ENCODE results near the gene MC1R. TPM values are rescaled to one million over a fixed set of nuclear protein-coding genes. Genes with fewer than 3 reads are reported as not detected.

MC1R gene
- 1 to 10 TPM; 3.4 to 4.8 TPM for total RNA-seq
- polyA plus RNA-seq (2013, experiment 1 of 2), result 2.7 TPM
- polyA plus RNA-seq (2013, experiment 2 of 2), result 2.9 TPM
- long read RNA-seq, experiment 1, partial matches to known transcripts, result 0 of 3 reads
- long read RNA-seq, experiment 1, other reads (novel, unspliced or antisense), result 0 of 3 reads
- long read RNA-seq, experiment 2, transcript MC1R-202 (1 exons, 3,099 nt), result major isoform, 6 of 7 reads
- long read RNA-seq, experiment 2, partial matches to known transcripts, result 1 of 7 reads
- long read RNA-seq, experiment 2, other reads (novel, unspliced or antisense), result 0 of 7 reads
- long read RNA-seq, experiment 3, transcript MC1R-202 (1 exons, 3,099 nt), result major isoform, 6 of 6 reads
- long read RNA-seq, experiment 3, partial matches to known transcripts, result 0 of 6 reads
- long read RNA-seq, experiment 3, other reads (novel, unspliced or antisense), result 0 of 6 reads
- long read RNA-seq, experiment 4, partial matches to known transcripts, result 0 of 3 reads
- long read RNA-seq, experiment 4, other reads (novel, unspliced or antisense), result 0 of 3 reads

- Mint-ChIP-seq H3K4me3 (peak within 1 kb of the TSS; percentile 60), H3K27ac (no peak within 1 kb of the TSS), H3K4me1 (peaks cover 12% of the 10 kb centered on the region), H3K36me3 (ENCODE audit: low read depth) (no peaks in the 10 kb centered on the region), H3K9me3 (no peaks in the 10 kb centered on the region), H3K27me3 (ENCODE audit: insufficient read depth) (peaks cover 22% of the 10 kb centered on the region)
- peak; percentile 74 for TF ChIP-seq CTCF (conservative IDR thresholded peaks at IDR 0.05)
- Histone ChIP-seq H3K27ac (ENCODE audit: low read depth, low read length) (no peak within 1 kb of the TSS), H3K4me3 (ENCODE audit: low read length) (peak within 1 kb of the TSS; percentile 73), H3K36me3 (ENCODE audit: control insufficient read depth, insufficient read depth, low read length) (peaks cover 3% of the 10 kb centered on the region), H3K9me3 (ENCODE audit: control insufficient read depth, low read length) (no peaks in the 10 kb centered on the region), H3K27me3 (ENCODE audit: control insufficient read depth, insufficient read depth, low read length, poor library complexity, severe bottlenecking) (no peaks in the 10 kb centered on the region), H3K4me1 (ENCODE audit: control insufficient read depth, insufficient read depth, low read length) (no peaks in the 10 kb centered on the region), H3K9ac (ENCODE audit: extremely low read depth, low read length, poor library complexity, severe bottlenecking) (peak within 1 kb of the TSS; percentile 41)
- peak; percentile 82 for DNase-seq
- 13 to 17% methylated on average over 12 to 23 of the region's 23 CpGs for WGBS, 2 experiments (ENCODE audit: insufficient coverage in 1 of 2, insufficient read length in 1 of 2)
Observed at GRCh38 chr16:89918453-89919347, at the start of gene MC1R. TSS of gene MC1R (plus strand) at chr16:89918862. CDS start at chr16:89919259, 397 bp downstream.

- peaks cover 26% of the 10 kb centered on the region for H3K9me3 ChIP-seq (ENCODE audit: control insufficient read depth, low read length)
- peaks cover 29% of the 10 kb centered on the region for H3K9me3 Mint-ChIP-seq
- no peak overlapping the region for H3K27ac Mint-ChIP-seq
- no peak overlapping the region for H3K4me3 Mint-ChIP-seq
- peaks cover 19% of the 10 kb centered on the region for H3K36me3 ChIP-seq (ENCODE audit: control insufficient read depth, insufficient read depth, low read length)
- peaks cover 5% of the 10 kb centered on the region for H3K4me1 ChIP-seq (ENCODE audit: control insufficient read depth, insufficient read depth, low read length)
- H3K9ac ChIP-seq (ENCODE audit: extremely low read depth, low read length, poor library complexity, severe bottlenecking), result no peak overlapping the region
- TF ChIP-seq CTCF (conservative IDR thresholded peaks at IDR 0.05), result no peak
- no peaks in the 10 kb centered on the region for H3K27me3 Mint-ChIP-seq (ENCODE audit: insufficient read depth)
- no peak for DNase-seq
- peaks cover 23% of the 10 kb centered on the region for H3K36me3 Mint-ChIP-seq (ENCODE audit: low read depth)
- H3K27me3 ChIP-seq (ENCODE audit: control insufficient read depth, insufficient read depth, low read length, poor library complexity, severe bottlenecking), result no peaks in the 10 kb centered on the region
- 90 to 96% methylated on average over 2 to 12 of the region's 12 CpGs for WGBS, 2 experiments (ENCODE audit: insufficient coverage in 1 of 2, insufficient read length in 1 of 2)
- no peak overlapping the region for H3K4me3 ChIP-seq (ENCODE audit: low read length)
- no peak overlapping the region for H3K27ac ChIP-seq (ENCODE audit: low read depth, low read length)
- H3K4me1 Mint-ChIP-seq, result no peaks in the 10 kb centered on the region
Observed at GRCh38 chr16:89869911-89870310, 48.8 kb upstream of the MC1R start.

GRCh38 chr16:89870440-89870839 is 48.2 kb upstream of the MC1R start:
- no peak for TF ChIP-seq CTCF (conservative IDR thresholded peaks at IDR 0.05)
- no peak overlapping the region for H3K27ac ChIP-seq (ENCODE audit: low read depth, low read length)
- H3K27me3 ChIP-seq (ENCODE audit: control insufficient read depth, insufficient read depth, low read length, poor library complexity, severe bottlenecking), result no peaks in the 10 kb centered on the region
- H3K9ac ChIP-seq (ENCODE audit: extremely low read depth, low read length, poor library complexity, severe bottlenecking), result no peak overlapping the region
- Mint-ChIP-seq H3K36me3 (ENCODE audit: low read depth) (peaks cover 24% of the 10 kb centered on the region), H3K4me1 (no peaks in the 10 kb centered on the region), H3K27me3 (ENCODE audit: insufficient read depth) (no peaks in the 10 kb centered on the region), H3K9me3 (peaks cover 35% of the 10 kb centered on the region), H3K4me3 (no peak overlapping the region), H3K27ac (no peak overlapping the region)
- peaks cover 20% of the 10 kb centered on the region for H3K36me3 ChIP-seq (ENCODE audit: control insufficient read depth, insufficient read depth, low read length)
- peaks cover 31% of the 10 kb centered on the region for H3K9me3 ChIP-seq (ENCODE audit: control insufficient read depth, low read length)
- H3K4me3 ChIP-seq (ENCODE audit: low read length), result no peak overlapping the region
- 94% methylated on average over 5 to 6 of the region's 6 CpGs for WGBS, 2 experiments (ENCODE audit: insufficient coverage in 1 of 2, insufficient read length in 1 of 2)
- no peak for DNase-seq
- H3K4me1 ChIP-seq (ENCODE audit: control insufficient read depth, insufficient read depth, low read length), result peaks cover 5% of the 10 kb centered on the region

Data from endodermal cell (in vitro differentiated cells).